ENCODE data around the gene MAGEA11. TPM values are rescaled to one million over a fixed set of nuclear protein-coding genes. Genes with fewer than 3 reads are reported as not detected.

Gene MAGEA11, protein sequence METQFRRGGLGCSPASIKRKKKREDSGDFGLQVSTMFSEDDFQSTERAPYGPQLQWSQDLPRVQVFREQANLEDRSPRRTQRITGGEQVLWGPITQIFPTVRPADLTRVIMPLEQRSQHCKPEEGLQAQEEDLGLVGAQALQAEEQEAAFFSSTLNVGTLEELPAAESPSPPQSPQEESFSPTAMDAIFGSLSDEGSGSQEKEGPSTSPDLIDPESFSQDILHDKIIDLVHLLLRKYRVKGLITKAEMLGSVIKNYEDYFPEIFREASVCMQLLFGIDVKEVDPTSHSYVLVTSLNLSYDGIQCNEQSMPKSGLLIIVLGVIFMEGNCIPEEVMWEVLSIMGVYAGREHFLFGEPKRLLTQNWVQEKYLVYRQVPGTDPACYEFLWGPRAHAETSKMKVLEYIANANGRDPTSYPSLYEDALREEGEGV
- under 0.01 TPM in 1 of 2 replicates, not detected in the other for total RNA-seq

GRCh38 chrX:149711545-149712236, at the start of gene MAGEA11:
MAGEA11 (plus strand) TSS chrX:149712060; CDS start chrX:149713160, 1,100 bp downstream.

Other genes starting within 250 kb of the MAGEA11 start
- gene IDS, start 206.8 kb upstream of the MAGEA11 start, total RNA-seq = 32.1 and 58.4 TPM in 2 replicates
- gene EOLA1, start 171.0 kb upstream of the MAGEA11 start, total RNA-seq = 16.2 and 20.9 TPM in 2 replicates
- not detected in 2 replicates for gene HSFX3, start 162.1 kb upstream of the MAGEA11 start, total RNA-seq
- not detected in 2 replicates for gene MAGEA9B, start 124.6 kb upstream of the MAGEA11 start, total RNA-seq
- gene HSFX2, start 116.7 kb upstream of the MAGEA11 start, total RNA-seq = not detected in 2 replicates
- 16.4 and 17.7 TPM in 2 replicates for gene TMEM185A, start 80.3 kb upstream of the MAGEA11 start, total RNA-seq
- 0.87 and 2.0 TPM in 2 replicates for gene HSFX1, start 62.0 kb downstream of the MAGEA11 start, total RNA-seq
- gene MAGEA9, start 69.9 kb downstream of the MAGEA11 start, total RNA-seq = not detected in 2 replicates
- not detected in 2 replicates for gene MAGEA8, start 169.1 kb downstream of the MAGEA11 start, total RNA-seq
- gene HSFX4, start 217.5 kb downstream of the MAGEA11 start, total RNA-seq = not detected in 2 replicates
- 18.5 and 19.7 TPM in 2 replicates for gene EOLA2, start 226.4 kb downstream of the MAGEA11 start, total RNA-seq